ENCODE measurements around the gene CLEC3B.

The CLEC3B gene

GRCh38 chr3:44992555-44993470, 33.3 kb upstream of the CLEC3B start (continued):
- TF ChIP-seq INSM2 (tag by site-specific recombination; IDR thresholded peaks at IDR 0.05): no peak

- H3K4me1 ChIP-seq (ENCODE audit: control insufficient read depth, insufficient read depth, low read length): peaks cover 18% of the 10 kb centered on the region
- ChIA-PET CTCF (interaction anchor here (0.6 to 1.6 kb wide), 6 partner anchors 9 to 1584 kb away, joined by 3 read pairs; no protein-coding TSS in a partner anchor), POLR2A (interaction anchor here (0.6 kb wide), 1 partner anchor 27 kb away, joined by 3 read pairs; no protein-coding TSS in a partner anchor)
- H3K9me3 ChIP-seq (ENCODE audit: control insufficient read depth, insufficient read depth, low read depth, low read length): no peaks in the 10 kb centered on the region
- H3K4me3 ChIP-seq (ENCODE audit: low read depth, low read length): no peak overlapping the region
- H3K27ac ChIP-seq (ENCODE audit: extremely low read depth, low read depth, low read length): peak overlapping the region; percentile 0; the same call in 1 of the 2 replicates
- H3K36me3 ChIP-seq (ENCODE audit: control insufficient read depth in 2 of 2, insufficient read depth in 1 of 2, low read length in 2 of 2): peaks cover 0 to 63% of the 10 kb centered on the region in 2 experiments; a peak in 1 of 3 replicates
- TF ChIP-seq ZNF529 (tag by site-specific recombination; IDR thresholded peaks at IDR 0.05; ENCODE audit: insufficient replicate concordance) (no peak), ZNF521 (tag by site-specific recombination; IDR thresholded peaks at IDR 0.05) (no peak), KLF10 (tag by site-specific recombination; IDR thresholded peaks at IDR 0.05) (no peak), ZNF600 (tag by site-specific recombination; IDR thresholded peaks at IDR 0.05) (0 out of 2 replicates have a peak, but pooled peaks have one; percentile 33), ZFP69B (tag by site-specific recombination; IDR thresholded peaks at IDR 0.05) (peak; percentile 58; the same call in 1 of the 2 replicates), GLIS1 (tag by site-specific recombination; IDR thresholded peaks at IDR 0.05) (peak; percentile 89), INSM2 (tag by site-specific recombination; IDR thresholded peaks at IDR 0.05) (0 out of 2 replicates have a peak, but pooled peaks have one; percentile 60), KLF1 (tag by site-specific recombination; IDR thresholded peaks at IDR 0.05) (peak; percentile 83), ZNF510 (tag by site-specific recombination; IDR thresholded peaks at IDR 0.05; ENCODE audit: insufficient replicate concordance) (no peak), TRIM28 (IDR thresholded peaks at IDR 0.05; ENCODE audit: borderline replicate concordance, low read length) (peak; percentile 17; the same call in 1 of the 2 replicates), ZNF398 (tag by site-specific recombination; IDR thresholded peaks at IDR 0.05) (peak; percentile 58), TSHZ1 (tag by site-specific recombination; IDR thresholded peaks at IDR 0.05; ENCODE audit: borderline replicate concordance) (no peak), ZNF701 (tag by site-specific recombination; IDR thresholded peaks at IDR 0.05) (no peak), PRDM10 (tag by site-specific recombination; IDR thresholded peaks at IDR 0.05) (peak; percentile 84), WT1 (tag by site-specific recombination; IDR thresholded peaks at IDR 0.05) (peak; percentile 80), SALL2 (tag by site-specific recombination; IDR thresholded peaks at IDR 0.05; ENCODE audit: borderline replicate concordance) (no peak), SP7 (tag by site-specific recombination; IDR thresholded peaks at IDR 0.05) (peak; percentile 59; the same call in 1 of the 2 replicates)
- TF ChIP-seq, protein P1, sequence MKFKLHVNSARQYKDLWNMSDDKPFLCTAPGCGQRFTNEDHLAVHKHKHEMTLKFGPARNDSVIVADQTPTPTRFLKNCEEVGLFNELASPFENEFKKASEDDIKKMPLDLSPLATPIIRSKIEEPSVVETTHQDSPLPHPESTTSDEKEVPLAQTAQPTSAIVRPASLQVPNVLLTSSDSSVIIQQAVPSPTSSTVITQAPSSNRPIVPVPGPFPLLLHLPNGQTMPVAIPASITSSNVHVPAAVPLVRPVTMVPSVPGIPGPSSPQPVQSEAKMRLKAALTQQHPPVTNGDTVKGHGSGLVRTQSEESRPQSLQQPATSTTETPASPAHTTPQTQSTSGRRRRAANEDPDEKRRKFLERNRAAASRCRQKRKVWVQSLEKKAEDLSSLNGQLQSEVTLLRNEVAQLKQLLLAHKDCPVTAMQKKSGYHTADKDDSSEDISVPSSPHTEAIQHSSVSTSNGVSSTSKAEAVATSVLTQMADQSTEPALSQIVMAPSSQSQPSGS (tag by site-specific recombination; IDR thresholded peaks at IDR 0.05; ENCODE audit: low read depth): no peak
Measured at GRCh38 chr3:44993471-44994205, 32.5 kb upstream of the CLEC3B start.
